ENCODE results near the gene FMNL2.

The FMNL2 gene

DNA sequence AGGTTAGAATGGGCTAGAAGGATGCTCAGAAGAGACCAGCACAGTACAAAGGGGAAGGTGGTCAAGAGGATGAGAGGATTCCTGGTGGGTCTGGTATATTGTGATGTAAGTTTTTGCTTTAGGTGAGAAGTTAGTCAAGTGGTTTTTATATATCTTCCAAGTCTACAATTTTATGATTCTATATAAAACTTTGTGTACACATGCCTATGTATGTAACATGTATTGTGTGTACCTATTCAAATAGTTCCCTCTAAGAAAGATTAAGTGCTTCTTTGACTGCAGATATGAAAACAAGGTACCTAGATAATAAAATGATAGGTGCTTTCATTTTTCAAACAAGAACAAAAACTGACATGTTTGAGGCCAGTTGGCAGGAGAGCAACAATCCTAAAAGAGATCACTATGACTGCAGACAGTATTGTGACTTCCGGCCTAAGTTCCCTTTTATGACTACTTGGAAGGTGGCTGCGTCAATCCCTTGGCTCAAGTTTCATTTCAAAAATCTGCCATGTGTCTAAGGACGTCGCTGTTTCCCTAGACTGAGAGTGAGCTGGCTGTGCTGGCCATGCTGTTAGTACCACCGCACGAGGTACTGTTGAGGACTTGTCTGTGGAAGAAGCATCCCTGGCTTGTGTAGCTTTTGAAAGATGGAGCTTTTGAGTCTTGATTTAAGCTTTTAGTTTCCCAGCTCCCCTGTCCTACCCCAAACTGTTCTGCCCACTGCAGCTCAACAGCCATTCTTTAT is 259.2 kb downstream of the FMNL2 start:
- DNase-seq, result peak; percentile 32

DNA sequence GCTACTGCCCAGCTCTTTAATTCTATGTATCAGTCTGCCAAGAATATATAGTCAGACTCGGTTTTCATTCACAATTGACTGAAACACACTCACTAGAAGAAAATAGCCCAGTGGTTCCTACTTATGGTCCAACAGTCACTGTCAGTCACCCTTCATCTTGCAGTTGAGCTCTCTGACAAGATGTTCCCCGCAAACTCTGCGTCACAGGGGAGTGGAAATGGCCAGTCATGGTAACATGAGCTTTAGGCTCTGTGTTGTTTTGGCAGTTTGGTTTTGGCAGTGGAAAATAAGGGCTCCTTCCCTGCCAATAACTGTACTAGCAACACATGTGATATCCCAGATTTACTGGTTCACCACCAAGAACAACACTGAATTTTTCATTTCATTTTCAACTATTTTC is 259.8 kb downstream of the FMNL2 start:
- DNase-seq, result no peak

DNA sequence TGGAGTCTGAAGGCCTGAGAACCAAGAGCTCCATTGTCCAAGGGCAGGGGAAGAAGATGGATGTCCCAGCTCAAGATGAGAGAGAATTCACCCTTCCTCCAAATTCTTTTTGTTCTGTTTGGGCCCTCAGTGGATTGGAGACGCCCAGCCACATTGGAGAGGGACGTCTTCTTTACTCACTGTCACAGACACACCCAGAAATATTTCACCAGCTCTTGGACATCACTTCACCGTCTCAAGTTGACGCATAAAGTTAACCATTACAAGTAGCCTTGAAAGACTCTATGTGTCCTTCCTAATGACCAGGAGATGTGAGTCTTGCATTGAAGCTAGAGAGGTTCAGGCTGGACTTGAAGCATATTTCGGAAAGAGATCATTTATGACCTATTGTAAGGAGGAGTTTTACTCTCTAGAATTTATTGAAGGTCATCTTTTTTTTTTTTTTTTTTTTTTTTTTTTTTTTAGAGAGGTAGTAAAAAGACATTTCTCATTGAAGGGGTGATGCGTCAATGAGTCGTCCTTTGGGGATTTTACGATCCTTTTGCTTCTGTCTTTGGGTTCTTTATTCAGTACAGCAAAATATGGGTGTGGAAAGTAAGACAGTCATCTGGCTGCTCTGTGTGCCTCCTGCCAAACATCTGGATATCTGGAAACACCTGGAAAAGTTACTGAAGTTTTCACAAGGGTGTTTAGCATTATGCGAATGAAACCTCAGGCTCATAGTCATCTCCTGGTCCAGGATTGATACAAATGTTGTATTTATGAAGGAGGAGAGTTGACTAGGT is 264.2 kb downstream of the FMNL2 start:
- DNase-seq, result no peak

DNA sequence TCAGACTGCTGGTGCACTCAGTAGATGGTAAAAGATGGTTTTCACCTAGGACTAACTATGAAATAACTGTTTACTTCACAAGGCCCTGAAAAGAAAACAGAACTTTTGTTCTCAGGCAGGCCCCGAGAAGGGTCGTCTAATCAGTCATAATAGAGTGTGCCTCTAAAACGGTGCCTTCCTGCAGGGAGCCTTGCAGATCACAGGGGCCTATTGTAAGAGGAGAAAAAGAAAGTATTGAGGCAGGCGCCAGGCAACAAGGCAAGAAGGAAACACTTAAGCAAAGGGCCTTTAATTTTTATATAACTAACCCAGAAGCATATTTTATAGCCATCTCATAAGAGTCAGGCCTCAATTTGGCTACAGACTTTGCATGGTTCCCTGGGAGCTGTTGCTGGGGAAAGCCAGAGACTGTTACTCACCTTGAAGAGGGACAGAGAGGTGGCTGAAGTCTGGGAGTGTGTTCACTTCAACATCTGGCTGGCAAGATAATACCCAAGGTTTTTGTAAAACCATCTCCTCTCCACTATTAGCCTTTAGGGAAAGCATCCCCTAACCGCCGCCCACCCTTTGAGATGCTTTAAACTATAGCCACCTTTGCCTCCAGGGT is 265.2 kb downstream of the FMNL2 start:
- DNase-seq, result no peak

DNA sequence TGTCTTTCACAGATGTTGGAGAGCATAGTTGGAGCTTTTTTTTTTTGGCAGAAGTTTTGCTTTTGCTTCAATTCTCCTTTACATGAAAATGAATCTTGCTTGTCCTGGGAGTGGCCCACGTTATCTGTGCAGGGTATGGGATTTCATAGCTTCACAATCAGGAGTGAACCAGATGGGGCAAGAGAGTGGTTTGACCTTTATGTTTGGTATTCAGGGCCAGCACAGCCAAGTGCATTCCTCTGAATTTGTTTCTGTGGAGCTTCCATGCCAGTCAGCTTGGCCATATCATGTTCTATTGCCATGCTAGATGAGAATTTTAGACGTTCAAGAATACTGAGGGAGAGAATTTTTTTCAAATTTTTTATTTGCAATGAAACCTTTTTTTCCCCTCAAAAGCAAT is 265.7 kb downstream of the FMNL2 start:
- DNase-seq, result no peak

DNA sequence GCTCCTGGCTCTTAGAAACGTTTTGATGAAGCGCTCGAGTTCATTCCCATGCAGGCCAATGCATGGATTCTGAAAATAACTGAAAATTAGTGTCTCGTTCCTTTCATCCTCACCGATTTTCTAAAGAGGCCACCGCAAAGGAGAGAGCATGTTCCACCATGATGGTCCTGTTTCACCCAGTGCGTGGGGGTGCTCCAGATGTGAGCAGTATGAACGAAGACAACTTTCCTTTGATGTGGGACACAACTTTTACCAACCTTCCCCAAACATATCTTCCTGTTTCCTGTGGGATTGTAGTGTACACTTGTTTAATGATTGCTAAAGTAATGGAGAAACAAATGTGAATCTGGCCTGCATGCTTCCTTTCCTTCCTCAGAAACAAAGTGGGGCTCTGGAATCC is 267.8 kb downstream of the FMNL2 start:
- no peak for DNase-seq

DNA sequence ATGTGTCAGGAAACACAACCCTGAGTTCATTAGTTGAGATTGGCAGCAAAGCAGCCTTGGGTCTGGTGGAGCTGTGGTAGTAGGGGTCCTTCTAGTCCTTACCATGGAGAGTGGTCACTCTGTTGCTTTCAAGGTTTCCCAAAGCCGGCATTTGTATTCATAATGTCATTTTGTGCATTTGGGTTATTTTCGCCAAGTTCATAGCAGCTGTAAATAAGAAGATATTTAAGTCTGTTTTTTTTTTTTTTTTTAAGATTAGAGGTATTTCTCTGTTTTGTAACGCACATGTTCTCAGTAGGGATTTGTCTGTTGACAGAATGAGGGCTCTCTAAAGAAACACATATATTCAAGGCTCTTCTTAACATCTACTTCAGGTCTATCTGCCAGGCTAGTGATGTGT is 268.2 kb downstream of the FMNL2 start:
- DNase-seq, result no peak

DNA sequence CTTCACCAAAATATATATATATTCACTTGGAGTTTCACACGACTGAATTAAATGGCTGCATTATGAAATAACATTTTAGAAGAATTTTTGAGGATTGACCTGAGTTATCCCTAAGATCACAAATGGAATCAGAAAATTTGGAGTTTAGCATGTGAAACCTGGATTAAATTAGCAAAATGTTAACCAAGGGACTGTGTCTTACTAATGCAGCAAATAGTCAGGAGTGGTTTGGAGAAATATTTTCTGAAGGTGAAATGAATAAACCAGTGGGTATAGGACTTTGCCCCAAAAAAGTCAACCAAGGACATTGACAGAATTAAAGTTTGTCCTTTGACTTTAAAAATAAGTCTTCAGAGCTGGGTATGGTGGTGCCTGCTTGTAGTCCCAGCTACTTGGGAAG is 271.1 kb downstream of the FMNL2 start:
- DNase-seq, result no peak

DNA sequence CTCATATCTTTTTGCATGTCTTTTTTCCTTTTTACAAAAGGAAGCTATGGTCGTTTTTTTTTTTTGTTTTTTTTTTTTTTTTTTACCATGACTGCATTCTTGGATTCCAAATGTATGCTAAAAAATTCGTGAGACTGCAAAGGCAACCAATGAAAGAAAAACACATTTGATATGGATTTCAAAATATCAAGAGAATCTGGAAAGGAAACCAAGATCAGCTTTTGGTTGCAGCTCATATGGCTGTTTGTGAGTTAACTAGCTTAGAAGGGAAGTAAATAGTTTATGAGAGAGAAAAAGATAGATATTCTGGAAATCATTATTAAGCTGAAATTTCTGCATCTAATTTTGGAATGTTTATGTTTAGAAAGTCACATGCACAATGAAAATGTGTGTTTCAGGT is 272.0 kb downstream of the FMNL2 start:
- no peak for DNase-seq

DNA sequence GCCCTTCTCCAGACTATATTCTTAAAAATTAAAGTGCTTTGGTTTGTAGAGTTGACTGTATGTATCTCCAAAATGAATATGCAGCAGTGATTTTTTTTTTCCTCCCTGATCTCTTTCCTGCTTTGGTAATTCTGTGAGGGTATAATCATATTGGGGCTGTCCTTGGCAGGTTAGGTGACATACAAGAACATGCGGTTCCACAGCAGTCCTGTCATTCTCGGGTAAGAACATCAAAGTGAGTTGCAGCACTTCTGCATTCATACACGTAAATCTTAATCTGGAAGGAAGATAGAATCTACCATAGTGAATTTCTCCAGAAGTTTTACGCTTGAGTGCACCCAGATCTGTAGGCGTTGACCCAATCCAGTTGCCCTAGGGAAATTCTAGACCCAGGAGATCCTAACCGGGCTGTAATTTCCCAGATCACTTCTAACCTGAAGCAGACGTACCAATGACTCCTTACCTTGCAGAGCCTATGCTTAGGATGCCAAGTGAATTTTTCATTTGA is 272.9 kb downstream of the FMNL2 start:
- DNase-seq, result no peak

DNA sequence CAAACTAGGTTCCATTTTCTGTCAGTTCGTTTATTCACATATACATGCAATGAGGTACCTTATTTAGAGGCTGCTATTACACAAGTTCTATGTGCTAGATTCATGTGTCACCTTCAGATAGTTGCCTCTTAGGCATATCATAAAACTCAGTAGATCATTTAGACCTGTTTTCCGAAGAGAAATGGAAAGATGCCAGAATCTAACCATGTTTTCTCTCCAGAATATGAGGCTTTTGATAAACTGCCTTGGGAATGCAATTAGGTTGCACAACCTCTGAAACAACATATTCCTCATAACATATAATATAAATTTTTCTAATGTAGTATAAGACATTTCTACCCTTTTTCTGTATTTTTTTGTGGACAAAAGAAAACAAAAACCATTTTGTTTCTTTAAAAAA is 274.2 kb downstream of the FMNL2 start:
- DNase-seq, result no peak

DNA sequence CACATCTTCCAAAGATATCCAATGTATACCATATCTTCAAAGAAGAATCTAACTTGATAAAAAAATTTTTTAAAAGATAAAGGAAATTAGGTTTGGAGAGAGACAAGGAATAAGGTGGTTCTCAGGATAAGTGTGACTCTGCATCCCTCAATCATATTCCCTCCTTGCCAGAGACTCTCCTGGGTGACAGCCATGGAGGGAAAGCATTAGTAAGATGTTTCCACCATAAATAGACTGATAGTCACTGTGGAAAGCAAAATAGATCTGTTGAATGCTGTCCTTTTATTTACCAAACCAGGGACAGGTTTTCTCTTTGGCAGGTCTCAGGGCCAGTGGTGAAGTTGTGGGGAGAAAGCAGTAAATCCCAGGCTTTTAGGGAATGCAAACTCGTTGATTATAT is 274.7 kb downstream of the FMNL2 start:
- DNase-seq, result no peak

DNA sequence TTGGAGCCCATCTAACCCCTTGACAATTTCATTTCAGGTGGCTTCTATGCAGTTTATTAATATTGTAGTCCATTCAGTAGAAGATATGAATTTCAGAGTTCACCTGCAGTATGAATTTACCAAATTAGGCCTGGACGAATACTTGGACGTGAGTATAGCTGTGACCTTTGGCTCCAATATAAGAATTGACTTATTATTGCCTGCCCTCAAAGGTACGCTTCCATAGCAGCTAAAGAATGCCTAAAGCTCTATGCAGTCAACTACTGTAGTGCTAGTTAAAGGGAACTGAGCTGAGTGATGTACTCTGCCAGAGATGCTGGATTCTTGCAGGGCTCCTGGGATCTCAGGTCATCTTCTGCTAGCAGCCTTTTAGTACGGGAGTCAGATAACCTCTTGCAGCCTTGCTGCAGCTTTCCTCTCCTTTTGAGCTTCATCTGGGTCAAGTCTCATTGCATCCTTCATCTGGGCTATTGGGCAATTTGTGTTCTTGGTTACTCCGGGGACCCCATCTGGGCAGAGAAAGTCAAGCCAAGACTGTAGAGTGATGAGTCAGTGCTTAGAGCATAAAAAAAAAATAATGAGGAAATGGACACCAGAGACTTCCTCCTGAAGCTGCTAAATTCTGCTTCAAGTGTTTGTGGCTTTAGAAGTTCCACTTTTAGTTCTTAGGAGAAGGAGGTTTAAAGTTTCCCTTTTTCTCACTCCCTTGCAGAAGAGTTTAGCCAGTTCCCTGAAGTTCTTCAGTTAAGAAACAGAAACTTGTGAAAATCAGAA is 276.7 kb downstream of the FMNL2 start:
- peak; percentile 53 for DNase-seq

DNA sequence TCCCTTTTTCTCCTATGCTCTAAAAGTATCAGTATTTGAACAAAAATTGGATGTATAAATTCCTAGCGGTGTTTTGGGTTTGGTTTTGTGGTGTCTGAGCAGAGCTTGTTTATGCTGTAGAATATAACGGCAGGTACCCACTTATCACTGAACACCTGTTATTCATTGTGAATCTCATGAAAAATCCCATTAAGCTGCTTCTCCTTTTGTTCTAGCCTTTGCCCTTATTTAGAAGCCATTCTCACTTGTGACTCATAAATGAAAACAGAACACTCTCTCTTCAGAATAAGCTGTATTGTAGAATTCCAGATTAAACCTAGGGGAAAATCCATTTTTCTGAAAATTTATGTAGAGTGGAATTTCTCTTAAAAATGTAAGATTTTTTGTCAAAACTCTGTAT is 278.3 kb downstream of the FMNL2 start:
- no peak for DNase-seq

DNA sequence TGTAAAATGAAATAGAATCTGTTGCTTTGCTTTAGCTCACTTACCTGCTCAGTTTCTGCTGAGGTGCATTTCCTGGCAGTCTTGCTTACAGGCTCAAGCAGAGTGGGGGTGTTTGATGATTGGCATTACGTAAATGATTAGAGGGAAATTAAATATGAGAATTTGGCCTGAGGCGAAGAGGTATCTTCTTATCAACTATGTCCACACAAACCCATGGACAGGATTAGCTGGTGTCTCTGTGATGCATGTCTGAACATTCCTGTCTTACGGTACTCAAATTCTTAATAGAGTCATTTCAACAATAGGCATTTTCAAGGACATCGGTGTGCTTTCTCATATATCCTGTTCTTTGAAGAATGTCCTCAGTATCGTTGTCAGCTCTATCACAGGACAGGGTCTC is 280.2 kb downstream of the FMNL2 start:
- no peak for DNase-seq

DNA sequence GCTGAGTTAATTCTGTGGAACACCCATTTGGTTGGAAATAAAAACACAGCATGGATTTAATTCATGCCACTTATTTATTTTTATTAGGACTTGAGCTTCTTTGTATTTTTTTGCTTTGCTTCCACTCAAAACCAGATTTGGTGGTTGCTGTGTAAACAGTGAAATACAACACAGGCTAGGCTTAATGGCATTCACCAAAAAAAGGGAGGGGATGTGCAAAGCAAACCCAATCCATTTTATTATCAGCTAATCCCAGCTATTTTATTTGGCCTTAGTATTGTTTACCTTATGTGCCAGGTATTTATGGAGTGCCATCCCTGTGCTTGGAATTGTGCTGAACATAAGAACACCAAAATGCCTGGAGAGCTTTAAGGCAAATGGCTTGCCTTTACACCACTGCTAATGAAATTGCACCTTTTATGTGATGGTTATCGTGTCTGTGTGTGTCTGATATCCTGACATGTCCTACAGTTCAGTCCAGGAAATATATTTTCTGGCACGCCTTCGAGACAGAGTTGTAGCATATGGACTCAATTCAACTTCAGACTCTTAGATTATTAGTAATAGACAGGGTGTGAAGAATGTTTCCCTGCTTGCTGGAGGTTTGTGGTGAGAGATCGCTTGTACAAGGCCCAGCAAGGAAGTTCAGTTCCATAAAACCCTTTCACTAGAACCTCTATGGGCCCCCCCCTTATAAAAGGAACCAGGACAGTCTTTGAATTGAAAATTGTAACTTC is 282.6 kb downstream of the FMNL2 start:
- no peak for DNase-seq

DNA sequence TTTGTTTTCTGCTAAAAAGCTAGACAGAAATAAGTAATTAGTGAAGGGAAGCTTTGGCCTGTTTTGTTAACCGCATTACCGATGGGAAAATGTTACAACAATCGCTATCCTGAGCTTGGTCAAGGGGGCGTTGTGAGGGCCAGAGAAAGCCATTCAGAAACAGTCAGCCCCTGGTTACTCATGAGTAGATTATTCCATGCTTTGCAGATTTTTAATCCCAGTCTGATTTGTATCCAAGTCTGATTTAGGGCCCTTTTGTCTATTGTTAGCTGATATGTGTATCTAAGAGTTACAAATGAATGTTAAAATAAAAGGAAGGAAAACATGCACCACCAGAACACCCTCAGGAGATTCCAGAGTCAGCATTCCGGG is 283.2 kb downstream of the FMNL2 start:
- DNase-seq, result no peak

DNA sequence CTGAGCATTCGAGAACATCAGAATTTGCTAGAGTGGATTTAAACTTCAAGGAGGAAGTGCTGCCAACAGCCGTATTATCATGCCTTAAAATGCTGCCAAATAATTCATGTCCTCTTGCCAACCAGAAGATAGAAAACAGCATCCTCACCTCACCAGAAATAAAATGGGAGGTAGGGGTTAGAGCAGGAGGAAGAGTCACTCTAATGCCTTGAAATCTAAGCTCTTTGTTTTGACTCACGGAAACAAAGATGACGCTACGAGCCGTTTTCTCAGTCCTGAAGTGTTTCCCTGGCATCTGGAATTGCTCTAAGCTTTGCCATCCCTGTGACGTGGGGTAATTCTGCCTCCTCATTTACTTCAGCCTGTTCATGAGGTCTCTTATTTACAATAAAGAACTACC is 285.2 kb downstream of the FMNL2 start:
- DNase-seq, result no peak

DNA sequence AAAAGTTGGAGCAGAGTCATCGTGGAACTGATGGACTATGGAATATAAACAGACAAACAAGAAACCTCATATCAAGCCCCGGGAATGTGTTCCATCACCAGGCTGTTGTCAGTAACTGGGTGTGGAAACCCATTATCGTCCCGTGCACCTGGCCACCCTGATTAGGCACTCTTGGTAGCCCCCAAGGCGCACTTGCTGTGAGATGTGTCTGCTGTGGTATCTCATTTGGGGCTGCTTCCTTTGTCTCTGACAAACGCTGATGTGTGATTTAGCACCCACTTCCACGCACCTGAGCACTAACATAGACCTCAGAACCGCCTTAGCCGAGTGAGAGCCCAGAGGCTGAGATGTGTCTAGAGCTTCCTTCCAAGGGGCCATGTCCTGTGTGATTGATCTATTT is 286.0 kb downstream of the FMNL2 start:
- DNase-seq, result no peak

DNA sequence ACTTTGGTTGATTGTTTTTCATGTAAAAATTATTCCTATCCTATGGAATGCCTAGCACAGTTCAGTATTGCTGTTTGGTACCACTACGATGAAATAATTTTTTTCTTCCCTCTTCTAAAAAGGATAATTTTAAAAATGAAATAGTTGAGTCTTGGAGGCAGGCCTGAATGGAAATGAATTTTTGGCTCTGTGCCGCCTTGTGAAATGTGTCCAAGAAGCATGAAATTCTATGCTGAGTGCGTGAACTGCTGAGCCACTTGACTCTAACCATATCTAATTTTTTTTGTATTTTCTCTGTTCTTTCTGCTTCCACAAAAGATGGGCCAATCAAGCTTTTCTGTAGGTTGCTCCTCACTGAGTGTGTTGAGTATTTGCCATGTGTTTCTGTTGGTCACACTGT is 287.2 kb downstream of the FMNL2 start:
- no peak for DNase-seq

DNA sequence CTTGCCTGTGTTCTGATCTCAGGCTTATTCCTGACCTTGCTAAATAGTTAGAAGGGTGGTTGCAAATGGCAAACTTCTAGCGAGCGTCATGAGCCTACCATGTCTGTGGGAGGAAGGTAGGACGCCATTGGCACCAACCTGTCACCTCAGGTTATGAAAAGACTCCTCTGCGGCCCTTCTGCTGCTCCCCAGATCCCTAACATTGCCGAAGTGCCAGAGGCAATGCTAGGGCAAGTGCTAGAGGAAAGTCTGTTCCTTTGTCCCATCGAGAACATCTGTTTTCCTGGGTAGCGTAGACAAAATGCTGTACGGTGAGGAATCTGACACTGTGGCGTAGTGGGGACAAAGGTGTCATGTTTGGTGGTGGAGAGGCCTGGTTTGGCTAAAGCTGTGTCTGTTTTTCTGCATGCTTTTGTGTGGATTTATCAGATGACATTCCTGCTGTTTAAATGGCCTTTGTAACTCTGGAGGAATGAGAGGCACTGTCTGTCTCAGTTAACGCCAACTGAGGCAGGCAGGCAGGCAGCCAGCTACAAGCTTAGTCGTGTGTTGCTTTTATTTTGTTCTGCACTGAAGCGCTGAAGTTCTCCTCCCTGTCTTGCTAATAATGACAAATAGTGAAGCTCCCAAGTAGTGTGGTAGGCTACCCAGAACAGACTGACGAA is 288.2 kb downstream of the FMNL2 start:
- no peak for DNase-seq

DNA sequence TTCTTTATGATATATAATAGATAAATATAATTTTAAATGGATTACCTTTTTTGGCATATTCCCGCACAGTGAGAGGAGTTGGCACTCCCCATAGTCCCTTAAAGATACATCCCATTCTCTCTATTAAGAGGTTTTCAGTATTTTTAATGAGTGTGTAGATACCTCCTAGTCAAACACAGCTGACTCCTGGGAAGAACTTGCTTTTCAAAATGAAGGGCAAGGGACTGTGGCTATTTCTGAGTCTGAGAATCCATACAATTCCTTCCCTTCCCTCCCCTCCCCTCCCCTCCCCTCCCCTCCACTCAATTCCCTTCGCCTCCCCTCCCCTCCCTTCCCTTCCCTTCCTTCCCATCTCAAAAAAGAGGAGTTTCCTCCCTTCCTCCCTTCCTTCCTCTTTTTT is 288.8 kb downstream of the FMNL2 start:
- no peak for DNase-seq
